GM23248 (cell line): ENCODE results near the gene LRMDA.

Experiments used
- EZH2 ChIP-seq: fragments of 200-600 bp; sonication (generic); IDR thresholded peaks from 2 replicates; pipeline ENCODE4 v1.6.1; 2018; ENCODE audit warnings: antibody characterized with exemption, mild to moderate bottlenecking; ENCODE audit not compliant: insufficient read depth, poor library complexity, severe bottlenecking
- EZH2phosphoT487 ChIP-seq: fragments of 200-600 bp; sonication (generic); IDR thresholded peaks from 2 replicates; pipeline ENCODE4 v1.6.1; 2018; ENCODE audit warnings: antibody characterized with exemption, moderate library complexity, mild to moderate bottlenecking, low read depth; ENCODE audit not compliant: insufficient read depth

GRCh38 chr10:75695994-75696393 lies 264.6 kb downstream of the LRMDA start:
- TF ChIP-seq EZH2 = no peak
- no peak for TF ChIP-seq EZH2phosphoT487
